ENCODE data around the gene SLC35D1.

GRCh38 chr1:67040405-67040804 lies 13.5 kb downstream of the SLC35D1 start:
- no peak for TF ChIP-seq CTCF (conservative IDR thresholded peaks at IDR 0.05; ENCODE audit: low read depth, low read length)
- TF ChIP-seq EZH2 (IDR thresholded peaks at IDR 0.05; ENCODE audit: borderline replicate concordance, low read depth, low read length, poor library complexity, severe bottlenecking): no peak

Measured in A673 (cell line).